Medulla oblongata (tissue), 1 donor: ENCODE measurements around the gene RTP5.
"Not testable (repeated sequence)": the region's sequence is repeated elsewhere in the genome, so short reads cannot be mapped to it uniquely, and the experiment has no call there.

Experiments
- DNase-seq: peaks from one replicate; pipeline ENCODE4 v3.0.0-alpha.2; 2015; ENCODE audit errors: extremely low spot score

RTP5 gene

DNA sequence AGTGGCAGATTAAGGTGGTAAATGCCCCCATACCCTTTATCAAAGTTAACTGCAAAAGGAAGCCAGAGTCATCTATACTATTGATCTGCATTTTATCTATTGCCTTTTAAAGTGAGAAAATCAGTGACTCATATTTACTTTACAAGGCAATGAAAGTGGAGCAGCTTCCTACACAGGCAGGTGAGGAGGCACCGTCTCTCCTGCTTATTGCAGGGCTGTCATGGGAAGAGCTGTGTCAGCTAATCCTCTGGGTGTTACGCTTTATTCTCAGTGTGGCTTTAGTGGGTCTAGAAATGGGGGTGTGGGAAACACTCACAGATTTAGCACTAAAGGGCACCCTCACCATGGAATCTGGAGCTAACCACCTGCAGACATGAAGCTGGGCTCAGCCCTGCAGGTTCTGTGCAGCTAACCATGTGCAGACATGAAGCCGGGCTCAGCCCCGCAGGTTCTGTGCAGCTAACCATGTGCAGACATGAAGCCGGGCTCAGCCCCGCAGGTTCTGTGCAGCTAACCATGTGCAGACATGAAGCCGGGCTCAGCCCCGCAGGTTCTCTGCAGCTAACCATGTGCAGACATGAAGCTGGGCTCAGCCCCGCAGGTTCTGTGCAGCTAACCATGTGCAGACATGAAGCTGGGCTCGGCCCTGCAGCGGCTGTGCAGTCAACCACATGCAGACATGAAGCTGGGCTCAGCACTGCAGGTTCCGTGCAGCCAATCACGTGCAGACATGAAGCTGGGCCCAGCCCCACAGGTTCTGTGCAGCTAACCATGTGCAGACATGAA lies 53.5 kb downstream of the RTP5 start:
- not testable (repeated sequence) for DNase-seq
